NOMO-1 (cell line): ENCODE data around the gene AGPAT3.
A peak's percentile ranks its signal among the peaks of the same experiment; 100 is the strongest.

Source experiments
- DNase-seq, 2 experiments: peaks; one replicate each; lab custom pipeline; 2025; ENCODE audit not compliant: unreplicated experiment in 2 of 2; lab: John Stamatoyannopoulos, UW

AGPAT3 gene

DNA sequence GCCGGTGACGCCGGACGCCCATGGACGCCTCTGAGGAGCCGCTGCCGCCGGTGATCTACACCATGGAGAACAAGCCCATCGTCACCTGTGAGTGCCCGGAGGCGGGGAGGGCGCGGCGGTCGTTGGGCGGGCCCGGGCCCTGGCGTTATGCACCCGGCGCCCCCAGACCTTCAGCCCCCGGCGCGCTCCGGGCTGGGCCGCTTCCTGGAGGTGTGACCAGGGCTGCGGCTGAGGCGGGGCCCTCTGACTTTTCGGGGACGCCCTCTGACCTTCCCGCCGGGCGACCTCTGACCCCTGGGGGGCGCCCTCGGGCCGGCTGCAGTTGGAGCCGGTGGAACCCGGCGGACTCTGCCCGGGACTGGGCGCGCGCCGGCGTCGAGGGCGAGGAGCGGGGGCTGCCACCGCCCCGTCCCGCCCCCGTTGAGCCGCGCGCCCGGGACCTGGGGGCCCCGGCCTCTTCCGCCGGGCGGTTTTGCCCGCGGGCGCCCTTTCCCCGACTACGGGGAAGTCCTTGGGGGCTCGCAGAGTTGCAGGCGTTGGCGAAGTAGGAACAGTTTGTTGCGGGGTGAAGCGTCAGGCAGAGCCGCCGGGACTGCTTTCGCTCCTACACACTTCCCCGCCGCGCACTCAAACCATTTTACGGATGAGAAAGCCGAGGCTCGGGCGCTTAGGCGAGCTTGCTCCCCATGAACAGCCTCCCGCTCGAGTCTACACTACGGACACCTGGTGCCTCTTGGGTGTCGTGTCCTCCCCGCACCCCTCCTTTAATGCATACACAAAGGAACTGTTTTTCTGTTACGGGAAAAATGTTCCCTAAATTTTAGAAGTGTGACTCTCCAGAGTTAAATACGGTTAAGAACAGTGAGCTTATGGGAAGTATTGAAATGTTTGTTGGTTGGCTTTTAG lies 147.7 kb downstream of the AGPAT3 start:
- DNase-seq: peak; percentile 71 to 80

DNA sequence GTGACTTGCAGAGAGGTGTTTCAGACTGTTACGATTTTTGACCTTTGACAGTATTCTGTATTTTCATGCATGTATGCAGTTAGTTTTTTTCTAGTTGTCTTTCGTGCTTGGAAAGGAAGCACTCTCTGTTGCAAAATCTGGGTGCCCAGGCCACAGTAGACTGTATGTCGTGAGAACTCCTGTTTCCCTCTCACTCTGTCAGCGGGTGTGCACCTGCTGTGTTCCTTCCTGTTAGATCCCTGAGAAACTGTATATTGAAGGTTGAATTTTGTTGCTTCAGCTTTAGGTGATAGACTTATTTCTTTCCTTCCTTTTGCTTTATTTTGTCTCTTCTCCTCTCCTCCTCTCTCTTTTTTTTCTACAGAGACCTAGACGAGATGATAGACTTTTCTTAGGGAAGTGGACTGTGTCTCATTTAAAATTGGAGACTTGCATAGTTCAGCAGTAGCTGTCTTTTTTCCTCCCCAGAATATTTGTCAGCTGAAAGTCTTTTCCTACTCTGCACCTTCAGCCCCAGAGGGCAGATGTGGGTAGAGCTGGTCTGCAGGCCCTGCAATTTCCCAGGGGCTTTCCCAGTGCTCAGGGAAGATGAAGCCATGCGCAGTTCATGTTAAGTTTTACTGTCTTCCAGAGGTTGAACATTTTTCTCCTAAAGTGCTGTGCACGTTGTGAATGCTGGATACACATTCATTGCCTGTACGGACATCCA lies 148.5 kb downstream of the AGPAT3 start:
- DNase-seq: peak; percentile 63 to 68

- no peak for DNase-seq
These were observed 152.6 kb downstream of the AGPAT3 start for GRCh38 chr21:44017601-44018000.

DNA sequence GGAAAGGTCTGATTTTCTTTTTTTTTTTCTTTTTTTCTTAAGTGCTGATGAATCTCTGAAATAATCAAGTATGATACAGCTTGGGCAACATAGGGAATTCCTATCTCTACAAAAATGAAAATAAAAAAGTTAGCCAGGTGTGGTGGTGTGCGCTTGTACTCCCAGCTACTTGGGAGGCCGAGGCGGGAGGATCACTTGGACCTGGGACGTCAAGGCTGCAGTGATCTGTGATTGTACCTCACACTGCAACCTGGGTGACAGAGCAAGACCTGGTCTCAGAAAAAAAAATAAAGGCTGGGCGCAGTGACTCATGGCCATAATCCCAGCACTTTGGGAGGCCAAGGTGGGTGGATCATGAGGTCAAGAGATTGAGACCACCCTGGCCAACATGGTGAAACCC lies 153.1 kb downstream of the AGPAT3 start:
- DNase-seq: no peak

GRCh38 chr21:44018813-44019567 lies 154.0 kb downstream of the AGPAT3 start:
- no peak for DNase-seq

- DNase-seq: no peak
These were observed 154.5 kb downstream of the AGPAT3 start for GRCh38 chr21:44019568-44019958.

GRCh38 chr21:44020551-44020950 lies 155.5 kb downstream of the AGPAT3 start:
- no peak for DNase-seq

- DNase-seq: no peak
These were observed 156.0 kb downstream of the AGPAT3 start for GRCh38 chr21:44021064-44021463.

DNA sequence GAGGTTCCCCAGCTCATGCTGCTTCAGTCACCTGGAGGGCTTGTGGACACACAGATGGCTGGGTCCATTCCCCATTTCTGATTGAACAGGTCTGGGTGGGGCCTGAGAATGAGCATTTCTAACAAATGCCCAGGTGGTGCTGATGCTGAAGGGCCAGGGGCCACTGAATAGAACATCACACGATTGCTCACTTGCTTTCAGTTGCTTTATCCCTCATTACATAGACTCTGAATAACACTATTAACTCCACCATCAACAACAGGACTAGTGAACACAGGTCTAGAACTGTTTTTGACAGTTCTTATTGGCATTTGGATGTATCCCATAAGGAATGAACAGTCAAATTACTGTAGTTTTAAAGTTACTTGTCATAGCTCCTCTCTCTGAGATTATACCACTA lies 159.2 kb downstream of the AGPAT3 start:
- DNase-seq: no peak

DNA sequence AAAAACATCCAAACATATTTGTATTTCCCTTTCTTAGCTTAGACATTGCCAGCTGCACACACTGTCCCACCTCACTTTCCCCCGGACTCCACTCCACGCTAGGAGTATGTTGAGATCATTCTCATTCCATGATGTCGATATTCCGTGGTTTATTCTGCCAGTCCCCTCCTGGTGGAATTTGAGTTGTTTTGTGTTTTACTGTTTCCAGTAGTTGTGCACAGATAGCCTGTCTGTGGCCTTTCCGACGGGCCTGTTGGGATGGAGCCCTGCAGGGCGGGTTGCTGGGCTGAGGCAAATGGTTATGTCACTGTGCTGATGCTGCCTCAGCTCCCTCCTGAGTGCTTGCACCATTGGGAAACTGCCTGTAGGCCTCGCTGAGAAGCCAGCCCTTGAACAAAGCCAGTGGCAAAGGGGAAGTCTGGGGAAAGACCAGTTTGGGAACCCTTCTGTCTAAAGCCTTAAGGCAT lies 159.9 kb downstream of the AGPAT3 start:
- DNase-seq: peak; percentile 24 to 40

DNA sequence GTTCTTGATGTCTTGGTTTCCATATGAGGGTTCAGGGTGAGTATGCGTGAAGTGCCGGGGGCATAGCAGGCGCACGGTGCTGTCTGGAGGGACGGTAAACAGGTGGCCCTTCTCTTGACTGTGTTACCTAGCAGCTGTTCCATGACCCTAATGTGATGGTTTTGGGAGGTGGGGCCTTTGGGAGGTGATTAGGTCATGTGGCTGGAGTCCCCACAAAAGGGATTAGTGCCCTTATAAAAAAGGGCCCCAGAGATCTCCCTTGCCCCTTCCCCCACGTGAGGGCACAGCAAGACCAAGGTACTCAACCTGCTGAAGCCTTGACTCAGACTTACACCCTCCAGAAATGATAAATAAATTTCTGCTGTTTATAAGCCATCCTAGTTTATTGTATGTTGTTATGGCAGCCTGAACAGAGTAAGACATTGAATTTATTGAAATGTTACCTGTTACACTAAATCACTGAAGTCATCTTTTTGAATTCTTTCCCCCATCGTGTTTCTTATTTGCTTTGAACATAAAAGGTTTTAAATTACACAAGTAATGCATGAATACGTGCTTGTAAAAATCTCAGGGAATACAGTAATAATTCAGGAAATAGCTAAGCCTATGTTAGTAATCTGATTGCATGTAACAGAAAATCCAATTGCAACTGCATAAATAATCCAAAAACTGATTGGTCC lies 162.7 kb downstream of the AGPAT3 start:
- DNase-seq: no peak

DNA sequence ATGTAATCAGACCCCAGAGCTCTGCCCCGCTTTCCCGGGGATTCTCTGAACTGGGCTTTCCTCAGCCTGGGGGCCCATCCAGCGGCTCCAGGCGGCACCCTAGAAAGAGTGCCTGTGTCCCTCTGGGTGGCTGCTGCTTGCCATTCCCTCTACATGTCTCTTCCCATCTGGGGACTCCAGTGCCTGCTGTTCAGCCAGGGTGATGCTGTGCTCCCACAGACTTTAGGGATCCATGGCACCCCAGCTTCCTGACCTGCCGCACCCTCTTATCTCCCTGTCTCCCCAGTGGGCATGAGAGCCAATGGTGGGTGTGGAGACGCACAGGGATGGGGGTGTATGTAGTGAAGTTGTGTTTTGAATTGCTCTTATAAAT lies 163.2 kb downstream of the AGPAT3 start:
- no peak for DNase-seq

GRCh38 chr21:44029460-44030087 lies 164.6 kb downstream of the AGPAT3 start:
- DNase-seq: no peak

GRCh38 chr21:44035244-44035643 lies 170.2 kb downstream of the AGPAT3 start:
- DNase-seq: no peak
